ENCODE measurements around the gene CEP162. TPM values are rescaled to one million over a fixed set of nuclear protein-coding genes. Genes with fewer than 3 reads are reported as not detected.

CEP162 gene
- total and polyA plus RNA-seq, 2 of the 8 experiments (the other 6 are each of a cell fraction or from before 2014, with no cell fraction given), result 1.3 to 10.6 TPM

- FAIRE-seq, result no peak
- POLR2A ChIA-PET (ENCODE audit: partially characterized antibody), result no interaction called here
- no peak overlapping the region for H2BK15ac ChIP-seq (ENCODE audit: low read length)
These were observed 25.9 kb upstream of the CEP162 start for GRCh38 chr6:84253380-84253779.

More at GRCh38 chr6:84253380-84253779, 25.9 kb upstream of the CEP162 start:
- Histone ChIP-seq H3K4me2 (ENCODE audit: insufficient read depth in 1 of 2, low read depth in 2 of 2, low read length in 2 of 2) (no peak overlapping the region), H3K9me3 (ENCODE audit: insufficient read depth in 2 of 2, low read depth in 1 of 2, low read length in 1 of 2) (no peaks in the 10 kb centered on the region), H2BK12ac (ENCODE audit: low read depth, low read length) (no peak overlapping the region), H2AFZ (ENCODE audit: low read length) (no peak overlapping the region), H3K79me1 (ENCODE audit: low read depth, low read length) (no peaks in the 10 kb centered on the region), H3K4me3 (ENCODE audit: extremely low read depth in 1 of 4, insufficient read depth in 2 of 4, low read depth in 3 of 4, low read length in 4 of 4) (no peak overlapping the region), H3K27me3 (replicated peaks in 1 of 4; ENCODE audit: control insufficient read depth in 3 of 4, extremely low read depth in 1 of 4, insufficient read depth in 3 of 4, low read length in 3 of 4) (no peaks in the 10 kb centered on the region), H4K20me1 (replicated peaks in 1 of 2; ENCODE audit: control insufficient read depth in 1 of 2, insufficient read depth in 2 of 2, low read length in 2 of 2) (no peaks in the 10 kb centered on the region), H2BK20ac (ENCODE audit: low read length) (no peak overlapping the region), H3K14ac (ENCODE audit: insufficient read length) (no peak overlapping the region), H3K79me2 (ENCODE audit: control insufficient read depth in 1 of 2, insufficient read depth in 2 of 2, low read length in 2 of 2) (no peaks in the 10 kb centered on the region), H2BK120ac (replicated peaks; ENCODE audit: low read depth, low read length) (no peak overlapping the region), H3K23me2 (ENCODE audit: low read depth, low read length) (no peaks in the 10 kb centered on the region), H3K4me1 (replicated peaks in 1 of 4; ENCODE audit: control insufficient read depth in 3 of 4, insufficient read depth in 4 of 4, low read length in 3 of 4) (no peaks in the 10 kb centered on the region), H3K23ac (ENCODE audit: insufficient read length) (no peak overlapping the region), H3K56ac (replicated peaks; ENCODE audit: insufficient read length, low read depth, low read length) (no peak overlapping the region), H4K8ac (ENCODE audit: extremely low read depth, insufficient read depth, low read length) (no peak overlapping the region), H3K9ac (replicated peaks in 1 of 4; ENCODE audit: extremely low read depth in 1 of 4, low read depth in 3 of 4, low read length in 3 of 4) (no peak overlapping the region), H3K18ac (ENCODE audit: extremely low read depth, low read length) (no peak overlapping the region), H4K91ac (replicated peaks; ENCODE audit: insufficient read length, low read length) (no peak overlapping the region), H3K36me3 (ENCODE audit: control insufficient read depth in 2 of 4, insufficient read depth in 4 of 4, low read length in 3 of 4) (no peaks in the 10 kb centered on the region), H4K5ac (ENCODE audit: insufficient read length, low read depth, low read length) (no peak overlapping the region), H2BK5ac (ENCODE audit: low read depth, low read length) (no peak overlapping the region), H2AK5ac (ENCODE audit: low read depth, low read length) (no peak overlapping the region), H3K27ac (ENCODE audit: low read depth, low read length) (no peak overlapping the region), H3K4ac (replicated peaks; ENCODE audit: insufficient read length, low read depth, low read length) (no peak overlapping the region)
- no peak for DNase-seq (ENCODE audit: low read depth in 1 of 2, low spot score in 2 of 2)
- 85% methylated on average over 3 of the region's 3 CpGs; no CpG with 5 or more reads in 1 of the 2 experiments for WGBS, 2 experiments (ENCODE audit: extremely low coverage in 1 of 2, insufficient coverage in 1 of 2, insufficient read length in 1 of 2, insufficient replicate concordance in 2 of 2, low coverage in 1 of 2, low lambda C conversion rate in 2 of 2, missing lambda C conversion rate in 1 of 2)
- CTCF ChIA-PET (ENCODE audit: partially characterized antibody), result interaction anchor here (1.3 kb wide), 2 partner anchors 10 to 11 kb away, joined by 3 to 5 read pairs; no protein-coding TSS in a partner anchor
- TF ChIP-seq SRF (IDR thresholded peaks at IDR 0.05; ENCODE audit: low read depth, low read length), result no peak
- TF ChIP-seq RXRA (IDR thresholded peaks at IDR 0.05; ENCODE audit: insufficient read depth, low read depth, low read length), result no peak
- TF ChIP-seq EP300 (IDR thresholded peaks at IDR 0.05; ENCODE audit: borderline replicate concordance in 1 of 2, low read depth in 2 of 2, low read length in 2 of 2), result no peak
- no peak for TF ChIP-seq SIX5 (IDR thresholded peaks at IDR 0.05; ENCODE audit: low read depth, low read length)

Data from H1 (cell line).